K562 (cell line): ENCODE data around the gene TPRG1L. TPM values are rescaled to one million over a fixed set of nuclear protein-coding genes. Genes with fewer than 3 reads are reported as not detected.

Experiments
- ATAC-seq: fragments of 200-7000 bp; cut with Tn5 transposase; 3 replicates; pipeline ENCODE4 v1.9.1; 2020; ENCODE audit warnings: moderate library complexity
- BruUV-seq: library from RNA; stranded (reverse); fragments of 400-500 nt; replicated peaks from 2 replicates; lab custom pipeline; 2021; lab: Mats Ljungman, UMichigan
- CTCF ChIA-PET: fragments of 300-600 bp; formaldehyde crosslinking; extraction: SDS; loops from one replicate; lab custom pipeline; 2021; ENCODE audit warnings: low intra/inter-chr PET ratio; lab: Yijun Ruan, JAX
- POLR2A ChIA-PET: fragments of 300-600, 350-650 bp; sonication (Branson Sonifier 250); formaldehyde crosslinking; extraction: SDS; loops from one replicate; lab custom pipeline; 2021; ENCODE audit warnings: antibody characterized with exemption, inconsistent platforms; lab: Yijun Ruan, JAX
- DNase-seq, 4 experiments: peaks; one replicate each; pipeline versions ENCODE4 v3.0.0 to v3.0.0-alpha.2; 2011 to 2018; ENCODE audit warnings: low spot score in 3 of 4, mixed read lengths in 3 of 4; ENCODE audit errors: extremely low read depth in 1 of 4
- FAIRE-seq: peaks from 2 replicates; lab custom pipeline; 2011; peaks lifted over from hg19 to GRCh38; lab: Jason Lieb, UNC
- H2AFZ ChIP-seq: 2 replicates; pipeline ENCODE4 v1.6.0; 2011; ENCODE audit warnings: low read depth, low read length, control low read depth, inconsistent platforms
- H3K27ac ChIP-seq: fragments of 200-600 bp; 3 replicates; pipeline ENCODE4 v1.8.0; 2011; ENCODE audit warnings: low read depth, mild to moderate bottlenecking, control low read depth, inconsistent platforms, low read length, moderate library complexity, mixed read lengths; ENCODE audit errors: extremely low read depth
- H3K27me3 ChIP-seq, 2 experiments: fragments of 300-600 bp in 1 of 2; 2 replicates in 1 of 2; 3 replicates in 1 of 2; pipeline versions ENCODE4 v1.6.0 to v1.8.0; 2011; ENCODE audit warnings: inconsistent platforms in 2 of 2, low read length in 2 of 2, mild to moderate bottlenecking in 1 of 2, mixed read lengths in 1 of 2, moderate library complexity in 1 of 2; ENCODE audit not compliant: control insufficient read depth in 2 of 2, insufficient read depth in 2 of 2
- H3K36me3 ChIP-seq: fragments of 300-600 bp; 3 replicates; pipeline ENCODE4 v1.8.0; 2011; ENCODE audit warnings: mild to moderate bottlenecking, low read length, inconsistent platforms; ENCODE audit not compliant: control insufficient read depth, insufficient read depth
- H3K4me1 ChIP-seq, 2 experiments: fragments of 200-600 bp in 1 of 2; replicated peaks in 1 of 2; 2 replicates in 1 of 2; 3 replicates in 1 of 2; pipeline versions ENCODE4 v1.5.1 to v1.8.0; 2011; ENCODE audit warnings: inconsistent platforms in 2 of 2, low read length in 2 of 2, mild to moderate bottlenecking in 1 of 2, mixed read lengths in 1 of 2, moderate library complexity in 1 of 2; ENCODE audit not compliant: control insufficient read depth in 2 of 2, insufficient read depth in 2 of 2
- H3K4me2 ChIP-seq: 2 replicates; pipeline ENCODE4 v1.6.1; 2011; ENCODE audit warnings: low read length, control low read depth, inconsistent platforms, mixed read lengths; ENCODE audit not compliant: insufficient read depth
- H3K4me3 ChIP-seq: fragments of 200-600 bp; sonication (generic), shearing (Covaris generic); 2 replicates; pipeline ENCODE4 v1.5.1; 2016; ENCODE audit warnings: control low read depth, inconsistent platforms
- H3K79me2 ChIP-seq: fragments of 200-600 bp; 3 replicates; pipeline ENCODE4 v1.8.0; 2011; ENCODE audit warnings: low read length, inconsistent platforms; ENCODE audit not compliant: control insufficient read depth, insufficient read depth
- H3K9ac ChIP-seq, 2 experiments: 2 replicates each; pipeline versions ENCODE4 v1.6.0 to v1.6.1; 2011; ENCODE audit warnings: low read depth in 2 of 2, low read length in 2 of 2, control low read depth in 1 of 2, inconsistent platforms in 1 of 2, mild to moderate bottlenecking in 1 of 2, mixed read lengths in 1 of 2; ENCODE audit not compliant: insufficient read depth in 1 of 2
- H3K9me1 ChIP-seq: one replicate; pipeline ENCODE4 v1.6.0; 2011; ENCODE audit warnings: inconsistent platforms, mild to moderate bottlenecking, low read length, moderate library complexity; ENCODE audit not compliant: control insufficient read depth, insufficient read depth
- H3K9me3 ChIP-seq: replicated peaks from 2 replicates; pipeline ENCODE4 v1.5.1; 2011; ENCODE audit warnings: low read depth, low read length, inconsistent platforms; ENCODE audit not compliant: control insufficient read depth, insufficient read depth
- H4K20me1 ChIP-seq: replicated peaks from 2 replicates; pipeline ENCODE4 v1.6.1; 2011; ENCODE audit warnings: low read length, inconsistent platforms, mixed read lengths; ENCODE audit not compliant: control insufficient read depth, insufficient read depth
- ETV6 ChIP-seq, 3 experiments: fragments of 150-350 bp in 1 of 3; sonication (generic) in 1 of 3; formaldehyde crosslinking in 1 of 3; IDR thresholded peaks; 2 replicates each; pipeline versions ENCODE4 v1.6.1 to v1.8.0; 2014 to 2022; ENCODE audit warnings: borderline replicate concordance in 2 of 3, low read depth in 2 of 3, antibody characterized with exemption in 1 of 3, low read length in 1 of 3, mild to moderate bottlenecking in 1 of 3, missing genetic modification reagents in 1 of 3
- SNIP1 ChIP-seq: fragments of 450-650 bp; IDR thresholded peaks from 2 replicates; pipeline ENCODE4 v1.7.1; 2017; ENCODE audit warnings: low read depth, mild to moderate bottlenecking
- TAF7 ChIP-seq: fragments of 450-650 bp; IDR thresholded peaks from 2 replicates; pipeline ENCODE4 v1.6.1; 2016; ENCODE audit warnings: missing genetic modification characterization, missing compliant biosample characterization
- ZBTB8A ChIP-seq: fragments of 450-650 bp; IDR thresholded peaks from 2 replicates; pipeline ENCODE4 v1.6.1; 2018; ENCODE audit warnings: mild to moderate bottlenecking, moderate library complexity; ENCODE audit not compliant: partially characterized antibody
- ZNF696 ChIP-seq: fragments of 250-450 bp; sonication (Bioruptor Pico); conservative IDR thresholded peaks from 2 replicates; pipeline ENCODE4 v1.4.0; 2020; ENCODE audit warnings: mild to moderate bottlenecking, moderate library complexity
- ZNF699 ChIP-seq: fragments of 250-450 bp; sonication (Bioruptor Pico); IDR thresholded peaks from 2 replicates; pipeline ENCODE4 v1.8.0; 2021; ENCODE audit warnings: mild to moderate bottlenecking, moderate library complexity; ENCODE audit not compliant: insufficient replicate concordance
- WGBS: fragments of 100-300 bp; shearing (Covaris generic); methylation state at CpG from one replicate; pipeline ENCODE4 v1.1.6; 2016; ENCODE audit warnings: low coverage, mixed read lengths; ENCODE audit not compliant: insufficient coverage; ENCODE audit errors: missing lambda C conversion rate; 5-methylcytosine and 5-hydroxymethylcytosine counted together
- in situ Hi-C: fragments of 300-500 bp; cut with MboI; formaldehyde crosslinking; loops from 4 replicates; pipeline ENCODE4 v1.15.0; 2018; ENCODE audit warnings: inconsistent platforms, mixed read lengths
- intact Hi-C: fragments of 100-400 bp; cut with micrococcal nuclease; formaldehyde crosslinking; loops from 2 replicates; pipeline ENCODE4 v1.14.2; 2022
- polyA plus RNA-seq, 8 experiments: library from polyadenylated mRNA; depleted of rRNA in 4 of 8; stranded (reverse) in 5 of 8; unstranded in 3 of 8; fragments of >200 nt; fragmentation: Nextera tagmentation in 2 of 8; fragmentation: Illumina TruSeq in 1 of 8; extraction: Ambion mirVana in 2 of 8; extraction: Trizol in 1 of 8; gene quantifications; 2 replicates each; pipeline versions ENCODE4 v1.2.1 to v1.2.3, GENCODE V29; 2011 to 2014; ENCODE audit warnings: inconsistent platforms in 1 of 8, missing spikeins in 1 of 8
- total RNA-seq, 7 experiments: library from RNA; depleted of rRNA in 6 of 7; stranded (reverse); fragments of >200 nt in 6 of 7; fragmentation: Illumina TruSeq in 2 of 7; extraction: Trizol in 2 of 7; gene quantifications; 2 replicates each; pipeline versions ENCODE4 v1.2.1 to v1.2.3, GENCODE V29; 2011 to 2021; ENCODE audit warnings: low replicate concordance in 1 of 7
- TF ChIP-seq, protein P1 (sequence below): conservative IDR thresholded peaks from 2 replicates; pipeline ENCODE4 v1.6.1; 2011; ENCODE audit warnings: low read depth, mild to moderate bottlenecking, low read length; ENCODE audit not compliant: control insufficient read depth
- TF ChIP-seq, protein P2 (sequence below): fragments of 250-450 bp; sonication (Bioruptor Pico); IDR thresholded peaks from 2 replicates; pipeline ENCODE4 v1.8.0; 2022; ENCODE audit warnings: moderate library complexity, mild to moderate bottlenecking, inconsistent platforms
- TF ChIP-seq, protein P3 (sequence below), 2 experiments: fragments of 250-450 bp in 1 of 2; fragments of 450-650 bp in 1 of 2; sonication (Bioruptor Pico) in 1 of 2; IDR thresholded peaks; 2 replicates each; pipeline versions ENCODE4 v1.6.1 to v1.8.0; 2016 to 2021; ENCODE audit warnings: mild to moderate bottlenecking in 2 of 2, moderate library complexity in 2 of 2, missing compliant biosample characterization in 1 of 2, missing genetic modification characterization in 1 of 2
- TF ChIP-seq, protein P4 (sequence below): fragments of 250-450 bp; sonication (Bioruptor Pico); IDR thresholded peaks from 2 replicates; pipeline ENCODE4 v1.8.0; 2022; ENCODE audit warnings: moderate library complexity, mild to moderate bottlenecking, inconsistent platforms

The TPRG1L gene
- total and polyA plus RNA-seq, 9 of the 15 experiments (the other 6 are each of a cell fraction or from before 2014, with no cell fraction given) = 1.6 to 11.0 (median 6.2) TPM

DNA sequence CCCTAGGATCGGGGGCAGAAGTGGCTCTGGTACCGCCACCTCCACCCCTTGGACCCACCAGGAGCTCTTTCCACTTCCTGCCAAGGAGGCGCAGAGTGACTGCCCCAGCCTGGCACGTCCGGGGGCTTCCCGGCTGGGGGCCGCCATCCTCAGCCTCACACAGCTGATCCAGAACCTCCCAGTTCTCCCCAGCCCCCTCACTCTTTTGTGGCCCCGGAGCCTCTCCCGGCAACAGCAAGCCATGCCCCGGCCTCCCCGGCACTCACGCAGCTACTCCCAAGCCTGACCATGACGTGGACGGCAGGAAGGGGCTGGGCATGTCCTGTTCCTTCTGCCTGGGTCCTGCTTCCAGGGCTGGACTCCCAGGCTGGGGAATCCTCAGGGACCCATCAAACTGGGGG lies 44.6 kb downstream of the TPRG1L start (continued):
- TF ChIP-seq, protein P1, sequence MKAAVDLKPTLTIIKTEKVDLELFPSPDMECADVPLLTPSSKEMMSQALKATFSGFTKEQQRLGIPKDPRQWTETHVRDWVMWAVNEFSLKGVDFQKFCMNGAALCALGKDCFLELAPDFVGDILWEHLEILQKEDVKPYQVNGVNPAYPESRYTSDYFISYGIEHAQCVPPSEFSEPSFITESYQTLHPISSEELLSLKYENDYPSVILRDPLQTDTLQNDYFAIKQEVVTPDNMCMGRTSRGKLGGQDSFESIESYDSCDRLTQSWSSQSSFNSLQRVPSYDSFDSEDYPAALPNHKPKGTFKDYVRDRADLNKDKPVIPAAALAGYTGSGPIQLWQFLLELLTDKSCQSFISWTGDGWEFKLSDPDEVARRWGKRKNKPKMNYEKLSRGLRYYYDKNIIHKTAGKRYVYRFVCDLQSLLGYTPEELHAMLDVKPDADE = no peak
- no peak for TF ChIP-seq ZNF699 (CRISPR knock-in tag)
- TF ChIP-seq, protein P2, sequence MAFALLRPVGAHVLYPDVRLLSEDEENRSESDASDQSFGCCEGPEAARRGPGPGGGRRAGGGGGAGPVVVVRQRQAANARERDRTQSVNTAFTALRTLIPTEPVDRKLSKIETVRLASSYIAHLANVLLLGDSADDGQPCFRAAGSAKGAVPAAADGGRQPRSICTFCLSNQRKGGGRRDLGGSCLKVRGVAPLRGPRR (CRISPR knock-in tag) = no peak
- TF ChIP-seq, protein P3, sequence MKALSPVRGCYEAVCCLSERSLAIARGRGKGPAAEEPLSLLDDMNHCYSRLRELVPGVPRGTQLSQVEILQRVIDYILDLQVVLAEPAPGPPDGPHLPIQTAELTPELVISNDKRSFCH (CRISPR knock-in tag; IDR thresholded peaks at IDR 0.05) = no peak
- TF ChIP-seq, protein P3 (tag; IDR thresholded peaks at IDR 0.05) = no peak

DNA sequence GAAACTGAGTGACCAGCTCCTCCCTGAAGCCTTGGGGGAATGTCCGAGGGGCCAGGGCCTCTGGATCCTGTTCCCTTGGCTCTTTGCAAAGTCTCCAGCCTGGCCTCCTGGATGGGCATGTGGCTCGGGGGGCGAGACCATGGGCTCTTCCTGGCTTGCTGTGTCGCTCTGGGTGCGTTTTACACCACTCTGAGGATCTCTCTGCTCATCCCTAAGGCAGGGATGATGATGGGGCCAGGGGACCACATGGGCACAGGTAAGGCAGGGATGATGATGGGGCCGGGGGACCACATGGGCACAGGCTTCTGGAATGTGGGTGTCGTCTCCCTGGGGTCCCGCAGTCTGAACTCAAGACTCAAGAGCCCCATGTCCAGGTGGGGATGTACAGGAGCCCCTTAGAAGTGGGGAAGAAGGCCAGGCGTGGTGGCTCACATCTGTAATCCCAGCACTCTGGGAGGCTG lies 45.2 kb downstream of the TPRG1L start:
- Histone ChIP-seq H3K9me3 (no peaks in the 10 kb centered on the region), H3K4me2 (no peak overlapping the region), H3K9ac (no peak overlapping the region), H3K27me3 (peaks cover 48 to 64% of the 10 kb centered on the region in 2 experiments; a peak in 4 of 5 replicates), H3K4me3 (no peak overlapping the region), H3K27ac (no peak overlapping the region), H2AFZ (no peak overlapping the region), H4K20me1 (peaks cover 49% of the 10 kb centered on the region), H3K36me3 (no peaks in the 10 kb centered on the region), H3K4me1 (peaks cover 3 to 52% of the 10 kb centered on the region in 2 experiments; a peak in 3 of 5 replicates), H3K9me1 (peaks cover 4% of the 10 kb centered on the region), H3K79me2 (no peaks in the 10 kb centered on the region)
- intact Hi-C loops (no loop called here), in situ Hi-C loops (no loop called here)
- TF ChIP-seq ZBTB8A = no peak
- TF ChIP-seq TAF7 = no peak
- TF ChIP-seq ZNF696 (CRISPR knock-in tag) = no peak
- TF ChIP-seq SNIP1 = no peak
- TF ChIP-seq, protein P4, sequence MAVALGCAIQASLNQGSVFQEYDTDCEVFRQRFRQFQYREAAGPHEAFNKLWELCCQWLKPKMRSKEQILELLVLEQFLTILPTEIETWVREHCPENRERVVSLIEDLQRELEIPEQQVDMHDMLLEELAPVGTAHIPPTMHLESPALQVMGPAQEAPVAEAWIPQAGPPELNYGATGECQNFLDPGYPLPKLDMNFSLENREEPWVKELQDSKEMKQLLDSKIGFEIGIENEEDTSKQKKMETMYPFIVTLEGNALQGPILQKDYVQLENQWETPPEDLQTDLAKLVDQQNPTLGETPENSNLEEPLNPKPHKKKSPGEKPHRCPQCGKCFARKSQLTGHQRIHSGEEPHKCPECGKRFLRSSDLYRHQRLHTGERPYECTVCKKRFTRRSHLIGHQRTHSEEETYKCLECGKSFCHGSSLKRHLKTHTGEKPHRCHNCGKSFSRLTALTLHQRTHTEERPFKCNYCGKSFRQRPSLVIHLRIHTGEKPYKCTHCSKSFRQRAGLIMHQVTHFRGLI = no peak
- TF ChIP-seq ETV6 (IDR thresholded peaks at IDR 0.05; ENCODE audit: borderline replicate concordance in 1 of 2, low read depth in 2 of 2, low read length in 1 of 2) = no peak
- no peak for TF ChIP-seq ETV6 (CRISPR knock-in tag; IDR thresholded peaks at IDR 0.05; ENCODE audit: borderline replicate concordance)
- no peak for FAIRE-seq
- no TSS peak for BruUV-seq
- no peak for DNase-seq
- CTCF ChIA-PET = no interaction called here
- no peak for ATAC-seq
- 9% methylated on average over 9 of the region's 9 CpGs for WGBS
- POLR2A ChIA-PET = interaction anchor here (0.5 to 2.4 kb wide), 2 partner anchors 17 to 1823 kb away, joined by 3 to 7 read pairs; no protein-coding TSS in a partner anchor
